ENCODE results near the gene MVP. TPM values are rescaled to one million over a fixed set of nuclear protein-coding genes. Genes with fewer than 3 reads are reported as not detected.

The MVP gene
- polyA plus RNA-seq, 1 donor from 2014 or later, result 2.5 TPM

DNA sequence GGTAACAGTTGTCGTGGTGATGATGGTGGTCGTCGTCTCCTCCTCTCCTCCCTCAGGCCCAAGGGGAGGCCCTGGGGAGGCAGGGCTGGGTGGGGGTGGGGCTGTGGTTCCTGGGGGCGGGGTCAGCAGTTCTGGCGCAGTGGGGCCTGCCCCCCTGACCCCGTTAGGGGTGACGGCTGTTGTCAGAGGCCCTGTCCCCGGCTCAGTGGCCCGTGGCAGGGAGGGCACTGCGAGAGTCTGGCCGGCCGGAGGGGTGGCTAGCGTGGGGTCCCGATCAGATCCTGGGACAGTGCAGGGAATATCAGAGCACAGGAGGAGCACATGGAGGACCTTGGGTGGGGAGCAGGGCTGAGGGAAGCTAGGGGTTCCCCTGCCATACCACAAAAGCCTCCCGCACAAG lies 76.6 kb downstream of the MVP start:
- Histone ChIP-seq H3K27ac (ENCODE audit: low read length) (no peak overlapping the region), H4K20me1 (ENCODE audit: insufficient read depth) (no peaks in the 10 kb centered on the region), H3K27me3 (ENCODE audit: insufficient read depth, low read depth, low read length) (no peaks in the 10 kb centered on the region), H3K36me3 (ENCODE audit: insufficient read depth, low read length) (no peaks in the 10 kb centered on the region), H3K4me3 (ENCODE audit: low read length) (peak overlapping the region; percentile 75), H3K9me3 (ENCODE audit: low read length) (no peaks in the 10 kb centered on the region), H3K4me2 (ENCODE audit: low read length) (no peak overlapping the region), H3K9ac (ENCODE audit: low read length) (peak overlapping the region; percentile 98), H3F3A (ENCODE audit: insufficient read depth, low read length, poor library complexity, severe bottlenecking) (no peaks in the 10 kb centered on the region), H3K79me2 (replicated peaks; ENCODE audit: insufficient read depth, low read length) (peaks cover 19% of the 10 kb centered on the region), H3K9me2 (ENCODE audit: insufficient read depth, low read length) (no peaks in the 10 kb centered on the region), H2AFZ (ENCODE audit: low read depth, low read length) (no peak overlapping the region)
- TF ChIP-seq POLR2AphosphoS5 (IDR thresholded peaks at IDR 0.05), result no peak
- TF ChIP-seq EZH2 (IDR thresholded peaks at IDR 0.05; ENCODE audit: borderline replicate concordance, insufficient read depth, low read length, poor library complexity, severe bottlenecking), result no peak
- TF ChIP-seq, protein P1, sequence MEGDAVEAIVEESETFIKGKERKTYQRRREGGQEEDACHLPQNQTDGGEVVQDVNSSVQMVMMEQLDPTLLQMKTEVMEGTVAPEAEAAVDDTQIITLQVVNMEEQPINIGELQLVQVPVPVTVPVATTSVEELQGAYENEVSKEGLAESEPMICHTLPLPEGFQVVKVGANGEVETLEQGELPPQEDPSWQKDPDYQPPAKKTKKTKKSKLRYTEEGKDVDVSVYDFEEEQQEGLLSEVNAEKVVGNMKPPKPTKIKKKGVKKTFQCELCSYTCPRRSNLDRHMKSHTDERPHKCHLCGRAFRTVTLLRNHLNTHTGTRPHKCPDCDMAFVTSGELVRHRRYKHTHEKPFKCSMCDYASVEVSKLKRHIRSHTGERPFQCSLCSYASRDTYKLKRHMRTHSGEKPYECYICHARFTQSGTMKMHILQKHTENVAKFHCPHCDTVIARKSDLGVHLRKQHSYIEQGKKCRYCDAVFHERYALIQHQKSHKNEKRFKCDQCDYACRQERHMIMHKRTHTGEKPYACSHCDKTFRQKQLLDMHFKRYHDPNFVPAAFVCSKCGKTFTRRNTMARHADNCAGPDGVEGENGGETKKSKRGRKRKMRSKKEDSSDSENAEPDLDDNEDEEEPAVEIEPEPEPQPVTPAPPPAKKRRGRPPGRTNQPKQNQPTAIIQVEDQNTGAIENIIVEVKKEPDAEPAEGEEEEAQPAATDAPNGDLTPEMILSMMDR (IDR thresholded peaks at IDR 0.05; ENCODE audit: poor library complexity, severe bottlenecking), result no peak
- no peak for TF ChIP-seq EP300 (conservative IDR thresholded peaks at IDR 0.05; ENCODE audit: poor library complexity, severe bottlenecking)
- no peak for TF ChIP-seq RAD21 (conservative IDR thresholded peaks at IDR 0.05)
- TF ChIP-seq MXI1 (conservative IDR thresholded peaks at IDR 0.05; ENCODE audit: poor library complexity, severe bottlenecking), result no peak
- TF ChIP-seq SMC3 (conservative IDR thresholded peaks at IDR 0.05; ENCODE audit: poor library complexity), result no peak
- no peak for TF ChIP-seq TAF1 (IDR thresholded peaks at IDR 0.05; ENCODE audit: low read depth)

- H3K9me2 ChIP-seq (ENCODE audit: insufficient read depth, low read length), result no peaks in the 10 kb centered on the region
- peaks cover 22% of the 10 kb centered on the region for H3K79me2 ChIP-seq (replicated peaks; ENCODE audit: insufficient read depth, low read length)
- H2AFZ ChIP-seq (ENCODE audit: low read depth, low read length), result no peak overlapping the region
- no peaks in the 10 kb centered on the region for H3K36me3 ChIP-seq (ENCODE audit: insufficient read depth, low read length)
- no peaks in the 10 kb centered on the region for H3F3A ChIP-seq (ENCODE audit: insufficient read depth, low read length, poor library complexity, severe bottlenecking)
- no peaks in the 10 kb centered on the region for H3K27me3 ChIP-seq (ENCODE audit: insufficient read depth, low read depth, low read length)
- H4K20me1 ChIP-seq (ENCODE audit: insufficient read depth), result no peaks in the 10 kb centered on the region
- peak overlapping the region; percentile 75 for H3K4me3 ChIP-seq (ENCODE audit: low read length)
- H3K27ac ChIP-seq (ENCODE audit: low read length), result peak overlapping the region; percentile 98
- H3K9ac ChIP-seq (ENCODE audit: low read length), result peak overlapping the region; percentile 98
- peak overlapping the region; percentile 94 for H3K4me2 ChIP-seq (ENCODE audit: low read length)
- TF ChIP-seq EZH2 (IDR thresholded peaks at IDR 0.05; ENCODE audit: borderline replicate concordance, insufficient read depth, low read length, poor library complexity, severe bottlenecking) (no peak), RAD21 (conservative IDR thresholded peaks at IDR 0.05) (no peak), TAF1 (IDR thresholded peaks at IDR 0.05; ENCODE audit: low read depth) (no peak), EP300 (conservative IDR thresholded peaks at IDR 0.05; ENCODE audit: poor library complexity, severe bottlenecking) (no peak), REST (IDR thresholded peaks at IDR 0.05; ENCODE audit: borderline replicate concordance) (no peak), SMC3 (conservative IDR thresholded peaks at IDR 0.05; ENCODE audit: poor library complexity) (no peak), MXI1 (conservative IDR thresholded peaks at IDR 0.05; ENCODE audit: poor library complexity, severe bottlenecking) (no peak), POLR2AphosphoS5 (IDR thresholded peaks at IDR 0.05) (no peak)
- TF ChIP-seq, protein P1 (IDR thresholded peaks at IDR 0.05; ENCODE audit: poor library complexity, severe bottlenecking), result no peak
- no peaks in the 10 kb centered on the region for H3K9me3 ChIP-seq (ENCODE audit: low read length)
Measured at GRCh38 chr16:29897333-29897732, 77.1 kb downstream of the MVP start.

Small RNAs within 50 kb of the gene (small RNA-seq; reads per million reads assigned to genes)
- gene AC009133.6, result 0 reads per million in 3 experiments
- gene AC120114.4, result 0 reads per million in 3 experiments

Other genes with a start within 250 kb of the MVP start
- gene SPN, start 157.2 kb upstream of the MVP start, polyA plus RNA-seq, result 0.09 TPM in 1 of 2 replicates, not detected in the other
- 2.7 and 3.9 TPM in 2 replicates for gene QPRT, start 141.3 kb upstream of the MVP start, polyA plus RNA-seq
- gene C16orf54, start 74.5 kb upstream of the MVP start, polyA plus RNA-seq, result not detected in 2 replicates
- not detected in 2 replicates for gene ZG16, start 42.2 kb upstream of the MVP start, polyA plus RNA-seq
- 81.1 and 89.7 TPM in 2 replicates for gene KIF22, start 29.7 kb upstream of the MVP start, polyA plus RNA-seq
- gene MAZ, start 13.9 kb upstream of the MVP start, polyA plus RNA-seq, result 147 and 168 TPM in 2 replicates
- 84.2 and 105 TPM in 2 replicates for gene PRRT2, start 8.3 kb upstream of the MVP start, polyA plus RNA-seq
- 86.8 and 88.7 TPM in 2 replicates for gene PAGR1, start 4.3 kb upstream of the MVP start, polyA plus RNA-seq
- gene CDIPT, start 42.8 kb downstream of the MVP start, polyA plus RNA-seq, result 92.6 and 95.6 TPM in 2 replicates
- gene SEZ6L2, start 79.1 kb downstream of the MVP start, polyA plus RNA-seq, result 48.8 and 52.7 TPM in 2 replicates
- gene ASPHD1, start 80.0 kb downstream of the MVP start, polyA plus RNA-seq, result 38.9 and 48.2 TPM in 2 replicates
- 55.0 and 70.7 TPM in 2 replicates for gene KCTD13, start 105.8 kb downstream of the MVP start, polyA plus RNA-seq
- gene TMEM219, start 141.6 kb downstream of the MVP start, polyA plus RNA-seq, result 154 and 157 TPM in 2 replicates
- 62.7 and 65.5 TPM in 2 replicates for gene TAOK2, start 153.4 kb downstream of the MVP start, polyA plus RNA-seq
- 51.2 and 65.4 TPM in 2 replicates for gene HIRIP3, start 175.2 kb downstream of the MVP start, polyA plus RNA-seq
- gene INO80E, start 175.8 kb downstream of the MVP start, polyA plus RNA-seq, result 106 and 130 TPM in 2 replicates
- gene DOC2A, start 190.6 kb downstream of the MVP start, polyA plus RNA-seq, result 7.3 and 8.5 TPM in 2 replicates
- gene C16orf92, start 202.7 kb downstream of the MVP start, polyA plus RNA-seq, result not detected in 2 replicates
- gene TLCD3B, start 210.8 kb downstream of the MVP start, polyA plus RNA-seq, result 18.9 and 21.7 TPM in 2 replicates
- 59.3 and 71.3 TPM in 2 replicates for gene ALDOA, start 245.3 kb downstream of the MVP start, polyA plus RNA-seq

Data from neural cell (in vitro differentiated cells).